Measurements from ENCODE around the gene PALMD.

Gene PALMD

GRCh38 chr1:99731384-99731783 lies 85.5 kb downstream of the PALMD start:
- no peaks in the 10 kb centered on the region for H3K9me3 ChIP-seq (ENCODE audit: control insufficient read depth, low read length)
- no peaks in the 10 kb centered on the region for H3K27me3 ChIP-seq (ENCODE audit: control insufficient read depth, insufficient read depth, low read length, poor library complexity, severe bottlenecking)
- H3K4me3 ChIP-seq (ENCODE audit: insufficient read depth, low read depth, low read length): no peak overlapping the region
- no peak overlapping the region for H3K27ac ChIP-seq (ENCODE audit: insufficient read depth, low read depth, low read length, poor library complexity, severe bottlenecking)
- 91 to 100% methylated on average over 1 of the region's 1 CpG for WGBS, 2 experiments
- H3K36me3 ChIP-seq (ENCODE audit: control insufficient read depth, insufficient read depth, low read length): no peaks in the 10 kb centered on the region
- H3K4me1 ChIP-seq (ENCODE audit: control insufficient read depth, insufficient read depth, low read length): peaks cover 8% of the 10 kb centered on the region

DNA sequence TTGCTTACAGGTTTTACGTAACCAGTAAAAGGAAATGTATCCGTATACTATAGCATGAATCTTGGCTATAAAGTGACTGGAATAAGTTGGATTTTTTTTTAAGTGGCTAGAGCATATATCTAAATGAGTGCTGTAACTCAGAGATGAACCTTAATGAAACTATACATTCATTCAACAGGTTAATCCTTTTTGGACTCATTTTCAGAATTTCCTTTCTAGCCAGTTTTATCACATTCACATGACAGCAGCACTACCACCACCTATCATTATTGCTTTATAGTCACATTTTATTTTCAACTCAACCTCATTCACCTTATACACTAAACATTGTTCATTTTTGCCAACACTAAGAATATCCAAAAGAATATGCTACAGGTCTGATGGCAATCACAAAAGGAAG lies 89.9 kb downstream of the PALMD start:
- Histone ChIP-seq H3K9me3 (ENCODE audit: control insufficient read depth, low read length) (no peaks in the 10 kb centered on the region), H3K27me3 (ENCODE audit: control insufficient read depth, insufficient read depth, low read length, poor library complexity, severe bottlenecking) (no peaks in the 10 kb centered on the region), H3K4me1 (ENCODE audit: control insufficient read depth, insufficient read depth, low read length) (no peaks in the 10 kb centered on the region), H3K36me3 (ENCODE audit: control insufficient read depth, insufficient read depth, low read length) (no peaks in the 10 kb centered on the region), H3K27ac (ENCODE audit: insufficient read depth, low read depth, low read length, poor library complexity, severe bottlenecking) (no peak overlapping the region), H3K4me3 (ENCODE audit: insufficient read depth, low read depth, low read length) (no peak overlapping the region)
- 89 to 92% methylated on average over 2 of the region's 2 CpGs for WGBS, 2 experiments

GRCh38 chr1:99737016-99737415 lies 91.1 kb downstream of the PALMD start:
- Histone ChIP-seq H3K27me3 (ENCODE audit: control insufficient read depth, insufficient read depth, low read length, poor library complexity, severe bottlenecking) (no peaks in the 10 kb centered on the region), H3K36me3 (ENCODE audit: control insufficient read depth, insufficient read depth, low read length) (no peaks in the 10 kb centered on the region), H3K4me3 (ENCODE audit: insufficient read depth, low read depth, low read length) (no peak overlapping the region), H3K27ac (ENCODE audit: insufficient read depth, low read depth, low read length, poor library complexity, severe bottlenecking) (no peak overlapping the region), H3K4me1 (ENCODE audit: control insufficient read depth, insufficient read depth, low read length) (no peaks in the 10 kb centered on the region), H3K9me3 (ENCODE audit: control insufficient read depth, low read length) (no peaks in the 10 kb centered on the region)
- 29 to 38% methylated on average over 4 of the region's 4 CpGs for WGBS, 2 experiments

- Histone ChIP-seq H3K4me3 (ENCODE audit: insufficient read depth, low read depth, low read length) (no peak overlapping the region), H3K27ac (ENCODE audit: insufficient read depth, low read depth, low read length, poor library complexity, severe bottlenecking) (no peak overlapping the region), H3K4me1 (ENCODE audit: control insufficient read depth, insufficient read depth, low read length) (no peaks in the 10 kb centered on the region), H3K27me3 (ENCODE audit: control insufficient read depth, insufficient read depth, low read length, poor library complexity, severe bottlenecking) (no peaks in the 10 kb centered on the region), H3K9me3 (ENCODE audit: control insufficient read depth, low read length) (no peaks in the 10 kb centered on the region), H3K36me3 (ENCODE audit: control insufficient read depth, insufficient read depth, low read length) (no peaks in the 10 kb centered on the region)
- 84 to 86% methylated on average over 6 of the region's 6 CpGs for WGBS, 2 experiments
Measured at GRCh38 chr1:99738858-99739465, 93.0 kb downstream of the PALMD start.

GRCh38 chr1:99740141-99740540 lies 94.2 kb downstream of the PALMD start:
- Histone ChIP-seq H3K4me1 (ENCODE audit: control insufficient read depth, insufficient read depth, low read length) (no peaks in the 10 kb centered on the region), H3K27me3 (ENCODE audit: control insufficient read depth, insufficient read depth, low read length, poor library complexity, severe bottlenecking) (no peaks in the 10 kb centered on the region), H3K27ac (ENCODE audit: insufficient read depth, low read depth, low read length, poor library complexity, severe bottlenecking) (no peak overlapping the region), H3K4me3 (ENCODE audit: insufficient read depth, low read depth, low read length) (no peak overlapping the region), H3K9me3 (ENCODE audit: control insufficient read depth, low read length) (no peaks in the 10 kb centered on the region), H3K36me3 (ENCODE audit: control insufficient read depth, insufficient read depth, low read length) (no peaks in the 10 kb centered on the region)
- WGBS, 2 experiments: 78 to 82% methylated on average over 1 of the region's 1 CpG
